ENCODE data around the gene C2orf69. TPM values are rescaled to one million over a fixed set of nuclear protein-coding genes. Genes with fewer than 3 reads are reported as not detected.

C2orf69 gene
- total and polyA plus RNA-seq, 2 of the 13 experiments (the other 11 are each of a cell fraction or from before 2014, with no cell fraction given), result 4.8 to 19.3 TPM

- peak; percentile 80 for TF ChIP-seq ZNF142 (CRISPR knock-in tag; IDR thresholded peaks at IDR 0.05)
- TF ChIP-seq RERE (CRISPR knock-in tag; IDR thresholded peaks at IDR 0.05; ENCODE audit: low read depth), result 0 out of 2 replicates have a peak, but pooled peaks have one; percentile 46
- peak; percentile 45; the same call in 1 of the 2 replicates for TF ChIP-seq THRA (CRISPR knock-in tag; IDR thresholded peaks at IDR 0.05; ENCODE audit: borderline replicate concordance)
- TF ChIP-seq FOXK2 (IDR thresholded peaks at IDR 0.05), result no peak
- TF ChIP-seq EZH2 (conservative IDR thresholded peaks at IDR 0.05; ENCODE audit: low read depth, low read length), result no peak
- TF ChIP-seq THAP7 (CRISPR knock-in tag; IDR thresholded peaks at IDR 0.05), result peak; percentile 81
- TF ChIP-seq THAP8 (CRISPR knock-in tag; IDR thresholded peaks at IDR 0.05; ENCODE audit: borderline replicate concordance), result no peak
- peak; percentile 40; the same call in 1 of the 2 replicates for TF ChIP-seq ZNF766 (CRISPR knock-in tag; IDR thresholded peaks at IDR 0.05; ENCODE audit: borderline replicate concordance)
- TF ChIP-seq ZSCAN29 (CRISPR knock-in tag; conservative IDR thresholded peaks at IDR 0.05), result no peak; the same call in 1 of the 2 replicates
- TF ChIP-seq HNF1B (CRISPR knock-in tag; IDR thresholded peaks at IDR 0.05), result peak; percentile 51; the same call in 1 of the 2 replicates
- TF ChIP-seq SP140L (CRISPR knock-in tag; IDR thresholded peaks at IDR 0.05; ENCODE audit: borderline replicate concordance), result 0 out of 2 replicates have a peak, but pooled peaks have one; percentile 58
Measured at GRCh38 chr2:199911052-199911876, at the start of gene C2orf69 (continued).

Measured in HepG2 (cell line).